ENCODE data around the gene OXGR1. TPM values are rescaled to one million over a fixed set of nuclear protein-coding genes. Genes with fewer than 3 reads are reported as not detected.

OXGR1 gene
- total RNA-seq, 4 donors from 2014 or later: 0.22 TPM; not detected in 3

GRCh38 chr13:97004096-97004876 lies 10.0 kb upstream of the OXGR1 start:
- TF ChIP-seq CTCF (IDR thresholded peaks at IDR 0.05; ENCODE audit: low read depth): no peak

GRCh38 chr13:97003071-97003470 lies 8.8 kb upstream of the OXGR1 start:
- TF ChIP-seq CTCF (IDR thresholded peaks at IDR 0.05; ENCODE audit: low read depth): no peak

- no peak for TF ChIP-seq CTCF (IDR thresholded peaks at IDR 0.05; ENCODE audit: low read depth)
Measured at GRCh38 chr13:97002581-97002980, 8.3 kb upstream of the OXGR1 start.

GRCh38 chr13:97001636-97002035 lies 7.4 kb upstream of the OXGR1 start:
- no peak for TF ChIP-seq CTCF (IDR thresholded peaks at IDR 0.05; ENCODE audit: low read depth)

GRCh38 chr13:97000295-97000925 lies 6.1 kb upstream of the OXGR1 start:
- TF ChIP-seq CTCF (IDR thresholded peaks at IDR 0.05; ENCODE audit: low read depth): no peak

GRCh38 chr13:96999091-96999490 lies 4.8 kb upstream of the OXGR1 start:
- no peak for TF ChIP-seq CTCF (IDR thresholded peaks at IDR 0.05; ENCODE audit: low read depth)

- TF ChIP-seq CTCF (IDR thresholded peaks at IDR 0.05; ENCODE audit: low read depth): no peak
Measured at GRCh38 chr13:96998051-96998450, 3.8 kb upstream of the OXGR1 start.
